Vagina (tissue), 2 donors: Measurements from ENCODE around the gene PDE4D.

Experiments used
- POLR2A ChIP-seq, 2 donors: fragments of 450-650 bp; IDR thresholded peaks; one replicate each; pipeline ENCODE4 v1.6.1; 2017; ENCODE audit warnings: antibody characterized with exemption in 2 of 2, mild to moderate bottlenecking in 2 of 2, moderate library complexity in 2 of 2
- TF ChIP-seq, protein P1 (sequence below), 3 experiments: fragments of 450-650 bp in 2 of 3; fragments of 200-600 bp in 1 of 3; sonication (generic) in 1 of 3; IDR thresholded peaks; one replicate each; pipeline ENCODE4 v1.5.1; 2017 to 2019; ENCODE audit warnings: antibody characterized with exemption in 3 of 3, mild to moderate bottlenecking in 2 of 3, moderate library complexity in 2 of 3

DNA sequence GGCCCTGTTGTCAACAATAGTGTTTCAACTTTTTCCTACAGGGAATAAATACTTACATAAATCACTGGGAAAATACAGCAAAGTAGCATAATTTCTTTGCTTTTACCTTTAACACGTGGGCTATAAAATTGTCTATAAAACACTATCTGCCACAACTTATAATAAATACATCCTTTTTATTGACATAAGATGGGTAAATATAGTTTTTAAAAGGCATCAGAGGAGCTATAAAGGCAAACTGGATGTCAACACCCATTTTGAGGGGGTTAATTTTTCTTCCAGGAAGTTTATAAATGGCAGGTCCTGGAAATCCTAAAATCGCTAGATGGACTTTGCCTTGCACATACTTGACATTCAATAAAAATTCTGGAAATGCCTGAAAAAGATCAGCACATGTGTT, 358.0 kb downstream of the PDE4D start:
- TF ChIP-seq, protein P1, sequence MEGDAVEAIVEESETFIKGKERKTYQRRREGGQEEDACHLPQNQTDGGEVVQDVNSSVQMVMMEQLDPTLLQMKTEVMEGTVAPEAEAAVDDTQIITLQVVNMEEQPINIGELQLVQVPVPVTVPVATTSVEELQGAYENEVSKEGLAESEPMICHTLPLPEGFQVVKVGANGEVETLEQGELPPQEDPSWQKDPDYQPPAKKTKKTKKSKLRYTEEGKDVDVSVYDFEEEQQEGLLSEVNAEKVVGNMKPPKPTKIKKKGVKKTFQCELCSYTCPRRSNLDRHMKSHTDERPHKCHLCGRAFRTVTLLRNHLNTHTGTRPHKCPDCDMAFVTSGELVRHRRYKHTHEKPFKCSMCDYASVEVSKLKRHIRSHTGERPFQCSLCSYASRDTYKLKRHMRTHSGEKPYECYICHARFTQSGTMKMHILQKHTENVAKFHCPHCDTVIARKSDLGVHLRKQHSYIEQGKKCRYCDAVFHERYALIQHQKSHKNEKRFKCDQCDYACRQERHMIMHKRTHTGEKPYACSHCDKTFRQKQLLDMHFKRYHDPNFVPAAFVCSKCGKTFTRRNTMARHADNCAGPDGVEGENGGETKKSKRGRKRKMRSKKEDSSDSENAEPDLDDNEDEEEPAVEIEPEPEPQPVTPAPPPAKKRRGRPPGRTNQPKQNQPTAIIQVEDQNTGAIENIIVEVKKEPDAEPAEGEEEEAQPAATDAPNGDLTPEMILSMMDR (IDR thresholded peaks at IDR 0.05) = no peak
- no peak for TF ChIP-seq POLR2A (IDR thresholded peaks at IDR 0.05)
